Measurements from ENCODE around the gene GSTA5. TPM values are rescaled to one million over a fixed set of nuclear protein-coding genes. Genes with fewer than 3 reads are reported as not detected.
"Not testable (repeated sequence)": the region's sequence is repeated elsewhere in the genome, so short reads cannot be mapped to it uniquely, and the experiment has no call there.

GSTA5 gene
- total RNA-seq, 1 experiment from 2014 or later: not detected

- H3K4me1 ChIP-seq (ENCODE audit: control insufficient read depth in 1 of 2, insufficient read depth in 2 of 2, low read length in 2 of 2); H2AFZ ChIP-seq (ENCODE audit: low read depth, low read length, poor library complexity, severe bottlenecking); intact Hi-C loops (cut with micrococcal nuclease); H3K9me3 ChIP-seq (ENCODE audit: control insufficient read depth in 1 of 2, insufficient read depth in 1 of 2, low read depth in 1 of 2, low read length in 2 of 2); BruUV-seq (replicated peaks); ATAC-seq; POLR2A ChIA-PET; DNase-seq (ENCODE audit: low read depth, low spot score); H3K27ac ChIP-seq (ENCODE audit: low read depth, low read length); H3K4me2 ChIP-seq (ENCODE audit: low read length); H3K79me2 ChIP-seq (ENCODE audit: insufficient read depth, low read length); H3K4me3 ChIP-seq (replicated peaks in 1 of 2; ENCODE audit: low read depth in 1 of 2, low read length in 2 of 2); RAD21 ChIA-PET (ENCODE audit: low non-redundant PET in 1 of 2, low total read pairs in 2 of 2, uncharacterized antibody in 2 of 2, unreplicated experiment in 2 of 2); H3K27me3 ChIP-seq (ENCODE audit: insufficient read depth, low read length); H4K20me1 ChIP-seq (ENCODE audit: insufficient read depth); CTCF ChIA-PET; H3K9me2 ChIP-seq (ENCODE audit: insufficient read depth); H3K9ac ChIP-seq (ENCODE audit: low read length); H3K36me3 ChIP-seq (ENCODE audit: control insufficient read depth in 1 of 2, insufficient read depth in 2 of 2, low read length in 2 of 2): not testable (repeated sequence)
Observed at GRCh38 chr6:52830869-52831268, 9.7 kb downstream of the GSTA5 start.

GRCh38 chr6:52829046-52829817 lies 11.4 kb downstream of the GSTA5 start:
- ChIA-PET POLR2A (no interaction called here), RAD21 (ENCODE audit: low non-redundant PET in 1 of 2, low total read pairs in 2 of 2, uncharacterized antibody in 2 of 2, unreplicated experiment in 2 of 2) (no interaction called here), CTCF (no interaction called here)
- Histone ChIP-seq H3K4me1 (ENCODE audit: control insufficient read depth in 1 of 2, insufficient read depth in 2 of 2, low read length in 2 of 2) (no peaks in the 10 kb centered on the region), H3K9ac (ENCODE audit: low read length) (no peak overlapping the region), H3K4me3 (replicated peaks in 1 of 2; ENCODE audit: low read depth in 1 of 2, low read length in 2 of 2) (no peak overlapping the region), H3K9me3 (ENCODE audit: control insufficient read depth in 1 of 2, insufficient read depth in 1 of 2, low read depth in 1 of 2, low read length in 2 of 2) (no peaks in the 10 kb centered on the region), H3K27ac (ENCODE audit: low read depth, low read length) (no peak overlapping the region), H3K4me2 (ENCODE audit: low read length) (no peak overlapping the region), H4K20me1 (ENCODE audit: insufficient read depth) (no peaks in the 10 kb centered on the region), H3K9me2 (ENCODE audit: insufficient read depth) (no peaks in the 10 kb centered on the region), H3K79me2 (ENCODE audit: insufficient read depth, low read length) (no peaks in the 10 kb centered on the region), H3K36me3 (ENCODE audit: control insufficient read depth in 1 of 2, insufficient read depth in 2 of 2, low read length in 2 of 2) (no peaks in the 10 kb centered on the region), H2AFZ (ENCODE audit: low read depth, low read length, poor library complexity, severe bottlenecking) (no peak overlapping the region), H3K27me3 (ENCODE audit: insufficient read depth, low read length) (no peaks in the 10 kb centered on the region)
- ATAC-seq (no peak), DNase-seq (ENCODE audit: low read depth, low spot score) (no peak)
- BruUV-seq (replicated peaks): no TSS peak
- intact Hi-C loops (cut with micrococcal nuclease): no loop called here
- TF ChIP-seq FOSL1 (IDR thresholded peaks at IDR 0.05; ENCODE audit: low read depth) (no peak), EZH2phosphoT487 (IDR thresholded peaks at IDR 0.05; ENCODE audit: borderline replicate concordance) (no peak), REST (IDR thresholded peaks at IDR 0.05; ENCODE audit: low read depth) (no peak), SP1 (IDR thresholded peaks at IDR 0.05; ENCODE audit: low read depth) (no peak), MAX (IDR thresholded peaks at IDR 0.05) (no peak), EZH2 (IDR thresholded peaks at IDR 0.05) (no peak), SRF (IDR thresholded peaks at IDR 0.05; ENCODE audit: low read depth) (no peak), JUND (IDR thresholded peaks at IDR 0.05) (no peak), CEBPB (IDR thresholded peaks at IDR 0.05; ENCODE audit: low read depth) (no peak), YY1 (IDR thresholded peaks at IDR 0.05; ENCODE audit: extremely low read depth, insufficient replicate concordance, low read depth, low read length) (no peak), ZNF274 (IDR thresholded peaks at IDR 0.05; ENCODE audit: low read depth, low read length) (no peak), ZBTB33 (IDR thresholded peaks at IDR 0.05; ENCODE audit: extremely low read depth, insufficient replicate concordance, low read length) (no peak), CBX3 (IDR thresholded peaks at IDR 0.05; ENCODE audit: low read depth) (no peak), ATF3 (IDR thresholded peaks at IDR 0.05) (no peak), TCF7L2 (IDR thresholded peaks at IDR 0.05; ENCODE audit: borderline replicate concordance, extremely low read depth, insufficient read depth, insufficient read length) (no peak)
